CD14-positive monocyte (primary cell): ENCODE data around the gene CEP250. TPM values are rescaled to one million over a fixed set of nuclear protein-coding genes. Genes with fewer than 3 reads are reported as not detected.

Experiments used
- DNase-seq, 3 donors: peaks; one replicate each; pipeline ENCODE4 v3.0.0-alpha.2; 2011 to 2022
- H2AFZ ChIP-seq: 2 replicates; pipeline ENCODE4 v1.6.0; 2012; ENCODE audit warnings: mild to moderate bottlenecking, low read depth, low read length, inconsistent platforms; ENCODE audit not compliant: insufficient read depth, poor library complexity, severe bottlenecking
- H3K27ac ChIP-seq, 2 donors: 1 replicate in 1 of 2; 2 replicates in 1 of 2; pipeline ENCODE4 v1.5.1; 2012 to 2013; ENCODE audit warnings: low read length in 2 of 2, control low read depth in 1 of 2, inconsistent platforms in 1 of 2, low read depth in 1 of 2, mild to moderate bottlenecking in 1 of 2
- H3K27me3 ChIP-seq, 2 donors: one replicate each; pipeline versions ENCODE4 v1.6.0 to v1.6.1; 2011 to 2013; ENCODE audit warnings: low read length in 2 of 2; ENCODE audit not compliant: control insufficient read depth in 2 of 2, insufficient read depth in 2 of 2
- H3K36me3 ChIP-seq, 2 donors: replicated peaks in 1 of 2; 1 replicate in 1 of 2; 2 replicates in 1 of 2; pipeline versions ENCODE4 v1.5.1 to v1.6.1; 2012 to 2013; ENCODE audit warnings: low read length in 2 of 2, control low read depth in 1 of 2, inconsistent platforms in 1 of 2, mild to moderate bottlenecking in 1 of 2; ENCODE audit not compliant: insufficient read depth in 2 of 2, control insufficient read depth in 1 of 2
- H3K4me1 ChIP-seq, 2 donors: 1 replicate in 1 of 2; 2 replicates in 1 of 2; pipeline versions ENCODE4 v1.5.1 to v1.6.1; 2012 to 2013; ENCODE audit warnings: low read length in 2 of 2, control low read depth in 1 of 2, inconsistent platforms in 1 of 2, mild to moderate bottlenecking in 1 of 2, moderate library complexity in 1 of 2; ENCODE audit not compliant: insufficient read depth in 2 of 2, control insufficient read depth in 1 of 2
- H3K4me2 ChIP-seq: replicated peaks from 2 replicates; pipeline ENCODE3; 2012; ENCODE audit warnings: low read length, moderate library complexity, mild to moderate bottlenecking; ENCODE audit not compliant: poor library complexity, severe bottlenecking; ENCODE audit errors: extremely low read depth
- H3K4me3 ChIP-seq, 3 experiments: fragments of 200-600 bp in 1 of 3; sonication (generic) in 1 of 3; replicated peaks in 1 of 3; 1 replicate in 2 of 3; 2 replicates in 1 of 3; pipeline ENCODE4 v1.5.1; 2011 to 2013; ENCODE audit warnings: low read length in 3 of 3, mild to moderate bottlenecking in 3 of 3, control low read depth in 2 of 3, low read depth in 2 of 3, inconsistent platforms in 1 of 3, moderate library complexity in 1 of 3
- H3K79me2 ChIP-seq: 2 replicates; pipeline ENCODE4 v1.6.0; 2012; ENCODE audit warnings: mild to moderate bottlenecking, control low read depth, inconsistent platforms, low read length, moderate library complexity; ENCODE audit not compliant: insufficient read depth
- H3K9ac ChIP-seq: 2 replicates; pipeline ENCODE4 v1.6.0; 2017; ENCODE audit warnings: low read length, mild to moderate bottlenecking; ENCODE audit not compliant: insufficient read depth, poor library complexity, severe bottlenecking
- H3K9me3 ChIP-seq, 2 donors: replicated peaks in 1 of 2; 1 replicate in 1 of 2; 2 replicates in 1 of 2; pipeline versions ENCODE4 v1.5.1 to v1.6.1; 2012 to 2013; ENCODE audit warnings: low read length in 2 of 2, control low read depth in 1 of 2; ENCODE audit not compliant: control insufficient read depth in 1 of 2, insufficient read depth in 1 of 2
- H4K20me1 ChIP-seq: 2 replicates; pipeline ENCODE4 v1.6.0; 2012; ENCODE audit warnings: mild to moderate bottlenecking, low read length, control low read depth, moderate library complexity; ENCODE audit not compliant: insufficient read depth
- H3K27ac Mint-ChIP-seq, 7 donors: one replicate each; pipeline ENCODE4 v1.8.0; 2020; ENCODE audit warnings: mild to moderate bottlenecking in 7 of 7, mixed read lengths in 7 of 7, moderate library complexity in 6 of 7, inconsistent platforms in 2 of 7
- H3K27me3 Mint-ChIP-seq, 3 donors: one replicate each; pipeline ENCODE4 v1.8.0; 2021 to 2022; ENCODE audit warnings: low read depth in 3 of 3, mild to moderate bottlenecking in 3 of 3, mixed read lengths in 3 of 3, moderate library complexity in 3 of 3, inconsistent platforms in 1 of 3
- H3K36me3 Mint-ChIP-seq, 2 donors: one replicate each; pipeline ENCODE4 v1.8.0; 2020; ENCODE audit warnings: mixed read lengths in 2 of 2, inconsistent platforms in 1 of 2, mild to moderate bottlenecking in 1 of 2
- H3K4me1 Mint-ChIP-seq: one replicate; pipeline ENCODE4 v1.8.0; 2020; ENCODE audit warnings: mild to moderate bottlenecking, mixed read lengths
- H3K4me3 Mint-ChIP-seq, 2 donors: one replicate each; pipeline ENCODE4 v1.8.0; 2020; ENCODE audit warnings: mild to moderate bottlenecking in 2 of 2, mixed read lengths in 2 of 2, moderate library complexity in 1 of 2
- H3K9me3 Mint-ChIP-seq, 7 donors: one replicate each; pipeline ENCODE4 v1.8.0; 2020 to 2022; ENCODE audit warnings: mixed read lengths in 7 of 7, mild to moderate bottlenecking in 6 of 7, moderate library complexity in 6 of 7, inconsistent platforms in 2 of 7
- WGBS: methylation state at CpG from one replicate; pipeline ENCODE4 v1.1.5; 2013; ENCODE audit warnings: missing lambda C conversion rate; ENCODE audit not compliant: insufficient coverage; 5-methylcytosine and 5-hydroxymethylcytosine counted together
- intact Hi-C, 2 donors: fragments of 100-400 bp; cut with micrococcal nuclease; formaldehyde crosslinking; loops; one replicate each; pipeline versions ENCODE4 v1.15.0 to v1.15.1; 2023
- polyA plus RNA-seq, 3 donors: library from polyadenylated mRNA; depleted of rRNA in 1 of 3; unstranded in 2 of 3; stranded (reverse) in 1 of 3; fragments of 300-500 nt in 2 of 3; fragments of >200 nt in 1 of 3; fragmentation: Illumina TruSeq in 2 of 3; gene quantifications; 1 replicate in 2 of 3; 2 replicates in 1 of 3; pipeline ENCODE4 v1.2.3, GENCODE V29; 2012 to 2021
- TF ChIP-seq, protein P1 (sequence below): fragments of 200-600 bp; IDR thresholded peaks from one replicate; pipeline ENCODE4 v1.8.0; 2022; ENCODE audit warnings: antibody characterized with exemption, mild to moderate bottlenecking

Gene CEP250
- polyA plus RNA-seq, 3 donors, result 0.81 to 5.9 (median 1.2) TPM

DNA sequence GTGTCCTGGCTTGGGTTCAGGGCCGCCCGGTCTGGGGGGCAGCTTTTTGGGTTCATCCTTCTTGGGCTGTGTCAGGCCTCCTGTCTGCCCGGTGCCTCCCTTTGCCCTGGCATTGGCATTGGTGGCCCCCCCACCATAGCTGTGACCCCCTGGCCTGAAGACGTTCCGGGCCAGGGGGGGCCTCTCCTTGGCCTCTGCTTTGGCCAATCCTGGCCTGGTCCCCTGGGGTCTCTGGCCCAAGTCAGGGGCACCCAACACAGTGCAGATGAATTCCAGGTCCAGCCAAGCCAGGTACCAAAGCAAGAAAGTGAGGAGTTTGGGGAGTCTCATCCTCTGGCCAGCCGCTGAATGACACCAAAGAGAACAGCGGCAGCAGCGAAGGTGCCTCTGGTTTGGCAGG lies 17.8 kb upstream of the CEP250 start:
- Histone ChIP-seq H3K9me3 (no peaks in the 10 kb centered on the region), H3K9ac (peak overlapping the region; percentile 15), H3K79me2 (no peaks in the 10 kb centered on the region), H3K4me1 (no peaks in the 10 kb centered on the region), H3K36me3 (no peaks in the 10 kb centered on the region), H3K27me3 (no peaks in the 10 kb centered on the region), H4K20me1 (no peaks in the 10 kb centered on the region), H3K27ac (no peak overlapping the region), H2AFZ (no peak overlapping the region), H3K4me2 (no peak overlapping the region), H3K4me3 (no peak overlapping the region)
- H3K27me3 Mint-ChIP-seq, result peaks cover 15 to 21% (median 20%) of the 10 kb centered on the region in 3 donors
- no peaks in the 10 kb centered on the region for H3K36me3 Mint-ChIP-seq
- intact Hi-C loops, result no loop called here
- no peak overlapping the region for H3K27ac Mint-ChIP-seq
- no peak for DNase-seq
- TF ChIP-seq, protein P1, sequence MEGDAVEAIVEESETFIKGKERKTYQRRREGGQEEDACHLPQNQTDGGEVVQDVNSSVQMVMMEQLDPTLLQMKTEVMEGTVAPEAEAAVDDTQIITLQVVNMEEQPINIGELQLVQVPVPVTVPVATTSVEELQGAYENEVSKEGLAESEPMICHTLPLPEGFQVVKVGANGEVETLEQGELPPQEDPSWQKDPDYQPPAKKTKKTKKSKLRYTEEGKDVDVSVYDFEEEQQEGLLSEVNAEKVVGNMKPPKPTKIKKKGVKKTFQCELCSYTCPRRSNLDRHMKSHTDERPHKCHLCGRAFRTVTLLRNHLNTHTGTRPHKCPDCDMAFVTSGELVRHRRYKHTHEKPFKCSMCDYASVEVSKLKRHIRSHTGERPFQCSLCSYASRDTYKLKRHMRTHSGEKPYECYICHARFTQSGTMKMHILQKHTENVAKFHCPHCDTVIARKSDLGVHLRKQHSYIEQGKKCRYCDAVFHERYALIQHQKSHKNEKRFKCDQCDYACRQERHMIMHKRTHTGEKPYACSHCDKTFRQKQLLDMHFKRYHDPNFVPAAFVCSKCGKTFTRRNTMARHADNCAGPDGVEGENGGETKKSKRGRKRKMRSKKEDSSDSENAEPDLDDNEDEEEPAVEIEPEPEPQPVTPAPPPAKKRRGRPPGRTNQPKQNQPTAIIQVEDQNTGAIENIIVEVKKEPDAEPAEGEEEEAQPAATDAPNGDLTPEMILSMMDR, result no peak
- H3K4me1 Mint-ChIP-seq, result peaks cover 3% of the 10 kb centered on the region
- H3K9me3 Mint-ChIP-seq, result no peaks in the 10 kb centered on the region
- H3K4me3 Mint-ChIP-seq, result no peak overlapping the region
- 90% methylated on average over 8 of the region's 8 CpGs for WGBS

DNA sequence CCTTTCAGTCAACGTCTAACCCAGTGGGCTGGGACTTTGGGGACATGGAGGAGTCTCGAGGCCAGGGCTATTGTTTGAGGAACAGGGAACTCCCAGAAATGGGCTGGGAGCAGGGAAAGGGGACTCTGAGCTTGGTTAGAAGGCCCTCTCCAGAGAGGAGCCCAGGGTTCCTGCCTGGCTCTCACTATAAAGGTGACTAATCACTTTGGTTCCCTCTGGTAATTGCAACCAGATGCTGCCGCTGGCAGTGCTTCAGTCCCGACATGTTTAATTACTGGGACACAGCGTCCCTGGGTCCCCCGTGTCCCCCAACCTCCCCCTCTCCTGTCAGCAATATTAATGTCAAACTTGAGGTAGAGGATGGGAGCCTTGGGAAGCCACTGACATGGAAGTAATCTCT lies 12.4 kb upstream of the CEP250 start:
- Histone ChIP-seq H3K4me2 (no peak overlapping the region), H3K79me2 (no peaks in the 10 kb centered on the region), H3K36me3 (no peaks in the 10 kb centered on the region), H3K9me3 (no peaks in the 10 kb centered on the region), H3K4me1 (peaks cover 0 to 3% of the 10 kb centered on the region in 2 donors), H4K20me1 (no peaks in the 10 kb centered on the region), H3K9ac (no peak overlapping the region), H3K27ac (no peak overlapping the region), H3K4me3 (no peak overlapping the region), H2AFZ (no peak overlapping the region), H3K27me3 (peaks cover 0 to 2% of the 10 kb centered on the region in 2 donors)
- DNase-seq, result no peak
- WGBS, result 50% methylated on average over 1 of the region's 6 CpGs
- TF ChIP-seq, protein P1, result no peak
- H3K4me3 Mint-ChIP-seq, result no peak overlapping the region
- no peaks in the 10 kb centered on the region for H3K9me3 Mint-ChIP-seq
- H3K4me1 Mint-ChIP-seq, result peaks cover 7% of the 10 kb centered on the region
- peaks cover 18 to 22% (median 19%) of the 10 kb centered on the region in 3 donors for H3K27me3 Mint-ChIP-seq
- no peaks in the 10 kb centered on the region for H3K36me3 Mint-ChIP-seq
- intact Hi-C loops, result loop anchor here in 1 of 2 donors (10.0 kb wide), 1 partner anchor 138 kb away; no protein-coding TSS in a partner anchor
- no peak overlapping the region for H3K27ac Mint-ChIP-seq
